OCI-LY3 (cell line): Measurements from ENCODE around the gene ITM2C.

ENCODE experiments used
- CTCF ChIP-seq: fragments of 200-600, 300-600 bp; sonication (generic); IDR thresholded peaks from 2 replicates; pipeline ENCODE4 v1.5.1; 2014; ENCODE audit warnings: antibody characterized with exemption, low read length, low read depth
- EZH2phosphoT487 ChIP-seq: fragments of 200-600 bp; shearing (Covaris generic); IDR thresholded peaks from 2 replicates; pipeline ENCODE4 v1.6.1; 2018; ENCODE audit warnings: antibody characterized with exemption, mixed run types, low read depth

- no peak for TF ChIP-seq CTCF
- TF ChIP-seq EZH2phosphoT487: no peak
Measured at GRCh38 chr2:230905448-230906421, 41.0 kb downstream of the ITM2C start.
